Activated naive CD4-positive, alpha-beta T cell treated with Interleukin-2 at 50 U/mL for 16 hours (primary cell): ENCODE measurements around the gene SCN2A.

Experiments
- DNase-seq: peaks from one replicate; pipeline ENCODE4 v3.0.0-alpha.2; 2020

The SCN2A gene

GRCh38 chr2:165348441-165348840 lies 109.2 kb downstream of the SCN2A start:
- DNase-seq, result no peak

- no peak for DNase-seq
Observed at GRCh38 chr2:165349181-165349580, 110.0 kb downstream of the SCN2A start.

- DNase-seq, result no peak
Observed at GRCh38 chr2:165357758-165358157, 118.5 kb downstream of the SCN2A start.

GRCh38 chr2:165361514-165361913 lies 122.3 kb downstream of the SCN2A start:
- no peak for DNase-seq

GRCh38 chr2:165369131-165369897 lies 130.1 kb downstream of the SCN2A start:
- no peak for DNase-seq

- DNase-seq, result no peak
Observed at GRCh38 chr2:165369898-165370296, 130.7 kb downstream of the SCN2A start.

GRCh38 chr2:165371356-165371755 lies 132.1 kb downstream of the SCN2A start:
- no peak for DNase-seq

GRCh38 chr2:165373278-165374010 lies 134.2 kb downstream of the SCN2A start:
- no peak for DNase-seq

- DNase-seq, result no peak
Observed at GRCh38 chr2:165376571-165376975, 137.4 kb downstream of the SCN2A start.

- no peak for DNase-seq
Observed at GRCh38 chr2:165382362-165382761, 143.1 kb downstream of the SCN2A start.

GRCh38 chr2:165390875-165391274 lies 151.7 kb downstream of the SCN2A start:
- DNase-seq, result no peak

- DNase-seq, result no peak
Observed at GRCh38 chr2:165391791-165392190, 152.6 kb downstream of the SCN2A start.

- DNase-seq, result peak; percentile 3
Observed at GRCh38 chr2:165398603-165399002, 159.4 kb downstream of the SCN2A start.

- no peak for DNase-seq
Observed at GRCh38 chr2:165401285-165401852, 162.2 kb downstream of the SCN2A start.

- DNase-seq, result no peak
Observed at GRCh38 chr2:165402162-165402561, 162.9 kb downstream of the SCN2A start.

- DNase-seq, result no peak
Observed at GRCh38 chr2:165406173-165406572, 167.0 kb downstream of the SCN2A start.

GRCh38 chr2:165407466-165407865 lies 168.3 kb downstream of the SCN2A start:
- DNase-seq, result no peak

GRCh38 chr2:165408186-165408585 lies 169.0 kb downstream of the SCN2A start:
- no peak for DNase-seq

GRCh38 chr2:165410276-165410675 lies 171.1 kb downstream of the SCN2A start:
- DNase-seq, result no peak

GRCh38 chr2:165414187-165414586 lies 175.0 kb downstream of the SCN2A start:
- no peak for DNase-seq

GRCh38 chr2:165417009-165417408 lies 177.8 kb downstream of the SCN2A start:
- no peak for DNase-seq

- DNase-seq, result no peak
Observed at GRCh38 chr2:165420231-165420630, 181.0 kb downstream of the SCN2A start.

GRCh38 chr2:165423081-165423480 lies 183.9 kb downstream of the SCN2A start:
- no peak for DNase-seq

GRCh38 chr2:165425556-165425955 lies 186.3 kb downstream of the SCN2A start:
- DNase-seq, result no peak
